Upper lobe of left lung (tissue), 4 donors: ENCODE measurements around the gene CRIP1.

ENCODE experiments used
- EP300 ChIP-seq, 4 donors: sonication (generic); formaldehyde crosslinking; IDR thresholded peaks; one replicate each; pipeline ENCODE4 v1.5.1; 2017; ENCODE audit warnings: antibody characterized with exemption in 4 of 4, control low read depth in 2 of 4
- POLR2A ChIP-seq, 4 donors: fragments of 450-650 bp; IDR thresholded peaks; one replicate each; pipeline ENCODE4 v1.5.1; 2016 to 2017; ENCODE audit warnings: antibody characterized with exemption in 4 of 4, mild to moderate bottlenecking in 2 of 4
- TF ChIP-seq, protein P1 (sequence below), 6 experiments: fragments of 450-650 bp in 4 of 6; fragments of 200-600 bp in 2 of 6; sonication (generic) in 2 of 6; IDR thresholded peaks; one replicate each; pipeline ENCODE4 v1.5.1; 2016 to 2019; ENCODE audit warnings: antibody characterized with exemption in 6 of 6

DNA sequence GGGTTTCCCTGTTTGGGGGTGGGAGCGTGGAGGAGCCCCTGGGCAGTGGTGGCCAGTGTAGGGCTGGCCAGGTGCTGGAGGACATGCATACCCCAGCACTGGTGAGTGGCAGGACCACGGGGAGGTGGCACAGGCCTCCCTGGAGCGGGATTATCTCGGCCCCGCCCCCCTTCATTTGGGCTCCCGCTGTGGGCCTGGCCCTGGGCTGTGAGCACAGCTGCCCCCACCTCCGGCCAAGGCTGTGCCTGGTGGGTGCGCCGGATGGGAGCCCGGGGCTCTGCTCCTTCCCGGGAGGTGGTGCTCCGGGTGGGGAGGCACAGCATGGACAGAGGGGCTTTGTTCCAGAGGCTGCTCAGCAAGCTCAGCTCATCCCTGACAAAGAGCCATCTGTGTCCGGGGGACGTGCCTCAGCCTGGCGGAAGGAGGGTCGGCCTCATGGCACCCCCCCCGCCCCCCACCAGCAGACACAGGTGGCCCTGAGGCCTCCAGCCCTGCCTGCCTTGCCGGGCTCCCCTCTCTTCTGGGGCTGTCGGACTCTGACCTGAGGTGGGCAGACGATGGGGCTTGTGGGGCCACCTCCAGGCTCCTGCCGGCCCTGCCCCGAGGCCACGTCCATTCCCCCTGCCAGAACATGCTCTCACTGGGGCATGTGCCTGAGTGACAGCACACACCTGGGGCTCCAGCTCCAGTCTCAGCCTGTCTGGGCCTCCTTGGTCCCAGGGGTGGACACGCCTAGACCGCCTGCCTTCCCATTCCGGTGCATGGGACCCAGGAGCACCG lies 12.8 kb downstream of the CRIP1 start:
- TF ChIP-seq, protein P1, sequence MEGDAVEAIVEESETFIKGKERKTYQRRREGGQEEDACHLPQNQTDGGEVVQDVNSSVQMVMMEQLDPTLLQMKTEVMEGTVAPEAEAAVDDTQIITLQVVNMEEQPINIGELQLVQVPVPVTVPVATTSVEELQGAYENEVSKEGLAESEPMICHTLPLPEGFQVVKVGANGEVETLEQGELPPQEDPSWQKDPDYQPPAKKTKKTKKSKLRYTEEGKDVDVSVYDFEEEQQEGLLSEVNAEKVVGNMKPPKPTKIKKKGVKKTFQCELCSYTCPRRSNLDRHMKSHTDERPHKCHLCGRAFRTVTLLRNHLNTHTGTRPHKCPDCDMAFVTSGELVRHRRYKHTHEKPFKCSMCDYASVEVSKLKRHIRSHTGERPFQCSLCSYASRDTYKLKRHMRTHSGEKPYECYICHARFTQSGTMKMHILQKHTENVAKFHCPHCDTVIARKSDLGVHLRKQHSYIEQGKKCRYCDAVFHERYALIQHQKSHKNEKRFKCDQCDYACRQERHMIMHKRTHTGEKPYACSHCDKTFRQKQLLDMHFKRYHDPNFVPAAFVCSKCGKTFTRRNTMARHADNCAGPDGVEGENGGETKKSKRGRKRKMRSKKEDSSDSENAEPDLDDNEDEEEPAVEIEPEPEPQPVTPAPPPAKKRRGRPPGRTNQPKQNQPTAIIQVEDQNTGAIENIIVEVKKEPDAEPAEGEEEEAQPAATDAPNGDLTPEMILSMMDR (IDR thresholded peaks at IDR 0.05), result no peak
- no peak for TF ChIP-seq POLR2A (IDR thresholded peaks at IDR 0.05)
- no peak for TF ChIP-seq EP300 (IDR thresholded peaks at IDR 0.05)
